Measurements from ENCODE around the gene TNFRSF4.

TNFRSF4 gene

GRCh38 chr1:1216770-1217620, 3.0 kb upstream of the TNFRSF4 start:
- no peak for DNase-seq

DNA sequence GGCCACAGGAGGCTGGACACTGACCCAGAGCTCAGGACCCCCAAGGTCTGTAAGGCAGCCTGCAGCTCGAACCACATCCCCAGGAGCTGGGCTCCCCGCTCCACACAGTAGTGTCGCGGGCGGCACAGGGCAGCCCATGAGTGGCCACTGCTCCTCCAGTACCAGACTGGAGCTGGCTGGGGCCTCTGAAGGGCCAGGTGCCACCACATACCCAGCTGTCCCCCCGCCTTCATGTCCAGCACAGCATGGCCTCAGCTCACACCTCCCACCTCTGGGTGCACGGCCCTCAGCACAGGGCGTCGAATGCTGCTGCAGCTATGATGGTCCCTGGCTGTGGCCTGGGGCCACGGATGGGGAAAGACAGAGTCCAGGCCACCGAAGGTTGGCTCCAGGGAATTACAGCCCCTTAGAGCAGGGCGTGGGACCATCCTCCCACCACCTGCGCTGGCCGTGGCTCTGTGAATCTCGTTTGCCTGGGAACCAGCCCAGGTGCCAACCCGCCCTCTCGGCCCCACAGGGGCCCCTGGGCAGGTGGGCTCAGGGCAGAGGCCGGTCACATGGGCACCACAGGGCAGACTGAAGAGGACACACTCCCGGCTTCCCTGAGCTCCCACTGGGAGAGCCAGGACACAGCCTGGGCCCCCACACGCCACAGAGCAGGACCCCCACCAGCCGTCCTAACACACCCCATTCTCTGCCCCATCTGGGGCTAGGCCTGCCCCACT, 2.1 kb upstream of the TNFRSF4 start:
- no peak for DNase-seq

DNA sequence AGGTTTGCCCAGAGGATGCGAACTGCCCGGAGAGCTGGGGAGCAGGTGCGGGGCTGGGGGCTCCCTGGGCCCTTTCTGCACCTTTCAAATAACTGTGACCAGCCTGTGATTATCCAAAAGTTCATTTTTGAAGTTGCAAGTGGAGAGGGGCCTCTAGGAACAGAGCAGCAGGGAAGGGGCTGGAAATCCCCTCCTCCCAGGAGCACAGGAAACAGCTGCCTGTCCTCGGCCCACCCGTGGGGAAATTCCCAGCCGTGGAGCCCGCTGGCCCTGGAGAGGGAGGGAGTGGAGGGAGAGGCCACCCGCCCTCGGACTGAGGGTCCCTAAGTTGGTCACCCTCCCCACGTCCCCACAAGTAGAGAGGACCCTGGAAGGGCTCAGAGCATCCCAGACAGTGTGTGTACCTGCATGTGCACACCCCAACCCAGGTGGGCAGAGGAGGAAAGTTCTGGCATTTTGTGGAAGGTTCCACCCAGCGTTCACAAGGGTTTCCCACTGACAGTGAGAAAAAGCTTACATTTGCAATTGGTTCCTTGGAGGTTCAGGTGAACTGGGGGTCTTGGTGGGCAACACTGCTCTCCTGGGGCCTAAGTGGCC, 1.2 kb upstream of the TNFRSF4 start:
- no peak for DNase-seq

- DNase-seq = no peak
Measured at GRCh38 chr1:1212780-1213344, 1.1 kb downstream of the TNFRSF4 start.

DNA sequence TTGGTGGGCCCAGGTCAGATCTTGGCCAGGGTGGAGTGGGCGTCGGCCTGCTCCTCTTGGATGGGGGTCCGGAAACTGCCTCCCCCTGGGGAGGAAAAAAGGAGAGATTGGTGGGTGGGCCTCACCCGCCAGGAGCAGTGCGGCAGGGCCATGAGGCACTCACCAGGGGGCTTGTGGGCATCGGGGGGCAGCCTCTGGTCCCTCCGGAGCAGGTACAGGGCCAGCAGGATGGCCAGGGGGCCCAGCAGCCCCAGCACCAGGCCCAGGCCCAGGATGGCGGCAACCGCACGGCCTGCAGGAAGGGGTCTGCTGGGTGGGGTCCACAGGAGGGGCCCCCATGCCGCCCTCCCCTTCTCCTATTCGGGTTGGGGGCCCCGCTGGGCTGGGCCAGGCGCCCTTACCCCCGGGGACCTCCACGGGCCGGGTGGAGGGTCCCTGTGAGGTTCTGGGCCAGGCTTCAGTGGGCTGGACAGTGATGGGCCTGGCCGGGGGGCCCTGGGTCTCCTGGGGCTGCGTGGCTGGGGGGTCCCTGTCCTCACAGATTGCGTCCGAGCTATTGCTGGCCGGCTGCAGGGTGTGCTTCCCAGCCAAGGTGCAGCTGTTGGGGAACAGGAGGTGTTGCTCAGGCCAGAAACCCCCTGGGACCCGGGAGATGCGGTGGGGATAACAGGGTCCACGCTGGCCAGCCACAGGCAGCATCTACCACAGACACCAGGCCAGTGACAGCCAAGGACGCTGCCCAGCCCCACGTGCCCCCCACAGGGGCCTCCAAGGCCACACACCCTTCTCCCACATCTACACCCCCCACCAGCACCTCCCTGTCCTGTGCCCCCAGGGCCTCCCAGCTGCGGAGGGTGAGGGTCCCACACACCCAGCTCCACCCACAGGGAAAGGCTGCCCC, 2.2 kb downstream of the TNFRSF4 start:
- DNase-seq = no peak

DNA sequence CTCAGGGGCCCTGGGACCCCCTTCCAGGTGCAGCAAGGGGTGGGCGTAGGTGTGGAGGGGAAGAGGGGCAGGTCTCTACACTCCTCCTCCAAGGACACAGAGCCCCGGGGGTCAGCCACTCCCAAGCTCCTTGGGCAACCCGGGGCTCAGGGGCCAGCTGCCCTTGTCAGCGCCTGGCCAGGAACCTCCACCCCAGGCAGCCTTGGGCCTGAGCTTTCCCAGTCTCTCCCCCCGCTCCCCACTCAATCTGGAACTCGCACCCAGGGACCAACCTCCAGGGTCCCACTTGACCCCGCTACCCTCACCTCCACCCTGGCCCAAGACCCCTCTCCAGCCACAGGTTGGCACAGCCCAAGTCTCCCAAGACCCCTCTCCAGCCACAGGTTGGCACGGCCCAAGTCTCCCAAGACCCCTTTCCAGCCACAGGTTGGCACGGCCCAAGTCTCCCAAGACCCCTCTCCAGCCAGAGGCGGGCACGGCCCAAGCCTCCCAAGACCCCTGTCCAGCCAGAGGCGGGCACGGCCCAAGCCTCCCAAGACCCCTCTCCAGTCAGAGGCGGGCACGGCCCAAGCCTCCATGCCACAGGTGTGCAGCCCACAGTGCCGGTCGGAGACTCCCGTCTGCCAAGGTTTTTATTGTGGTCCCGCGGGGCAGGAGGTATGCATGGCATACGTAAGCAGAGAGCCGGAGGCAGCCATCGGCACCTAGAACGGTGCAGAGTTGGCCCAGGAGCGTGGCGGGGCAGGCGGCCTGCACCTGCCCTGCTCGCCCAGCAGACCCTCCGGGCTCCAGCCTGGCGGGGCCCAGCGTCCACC, 3.0 kb downstream of the TNFRSF4 start:
- no peak for DNase-seq

- DNase-seq = no peak
Measured at GRCh38 chr1:1208713-1209433, 5.1 kb downstream of the TNFRSF4 start.

DNA sequence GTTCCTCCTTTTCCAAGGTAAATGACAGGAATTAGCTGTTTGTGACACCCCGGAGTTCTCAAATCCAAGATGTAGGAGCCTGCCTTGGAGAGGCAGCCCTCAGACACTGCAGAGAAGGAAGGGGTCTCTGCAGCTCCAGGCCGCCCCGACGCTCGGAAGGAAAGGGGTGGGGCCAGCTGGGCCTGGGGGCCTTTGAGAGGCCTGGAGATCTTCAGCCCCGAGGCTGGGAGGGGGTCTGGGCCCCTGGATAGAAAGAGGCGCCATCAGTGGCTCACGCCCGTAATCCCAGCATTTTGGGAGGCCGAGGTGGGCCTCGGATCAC, 6.4 kb downstream of the TNFRSF4 start:
- no peak for DNase-seq

- no peak for DNase-seq
Measured at GRCh38 chr1:1206966-1207531, 6.9 kb downstream of the TNFRSF4 start.

- DNase-seq = no peak
Measured at GRCh38 chr1:1206376-1206965, 7.5 kb downstream of the TNFRSF4 start, which contains the start of gene TNFRSF18. Gene TNFRSF18, minus strand, starts transcription at chr1:1206592. Its CDS starts 21 bp downstream, at chr1:1206571.

DNA sequence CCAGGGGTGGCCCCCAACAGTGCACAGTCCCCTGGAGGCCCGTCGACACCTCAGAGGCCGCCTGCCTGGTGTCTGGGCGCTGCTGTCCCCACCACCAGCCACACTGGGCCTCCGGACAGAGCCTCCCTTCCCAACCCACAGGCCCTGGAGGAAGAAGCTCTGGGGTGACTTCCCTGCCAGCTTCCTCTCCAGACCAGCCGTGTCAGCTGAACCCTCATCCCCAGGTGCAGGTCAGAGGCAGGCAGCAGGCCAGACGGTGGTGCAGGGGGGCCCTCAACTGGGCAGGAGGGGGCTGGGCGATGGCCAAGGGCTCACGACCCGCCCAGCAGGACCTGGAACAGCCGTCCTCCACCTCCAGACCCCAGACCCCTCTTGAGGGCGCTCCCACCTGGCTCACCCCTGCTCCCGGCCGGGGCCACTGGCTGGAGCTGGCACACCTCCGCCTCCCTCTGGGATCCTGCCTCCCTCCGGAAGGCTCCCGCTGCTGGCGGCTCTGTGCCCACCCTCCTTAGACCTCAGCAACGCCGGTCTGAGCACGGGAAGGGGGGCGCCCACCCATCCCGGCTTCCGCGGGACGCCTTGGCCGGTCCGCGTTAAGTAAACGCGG, 8.1 kb downstream of the TNFRSF4 start:
- DNase-seq = no peak

GRCh38 chr1:1204998-1205768, 8.8 kb downstream of the TNFRSF4 start:
- DNase-seq = no peak

- no peak for DNase-seq
Measured at GRCh38 chr1:1204425-1204920, 9.5 kb downstream of the TNFRSF4 start.

- no peak for DNase-seq
Measured at GRCh38 chr1:1203561-1204424, 10.2 kb downstream of the TNFRSF4 start.

- no peak for DNase-seq
Measured at GRCh38 chr1:1202831-1203560, 11.0 kb downstream of the TNFRSF4 start.

- DNase-seq = peak; percentile 19
Measured at GRCh38 chr1:1200876-1201810, 12.8 kb downstream of the TNFRSF4 start.
